GM13977 (cell line): Measurements from ENCODE around the gene MMP21.
A peak's percentile ranks its signal among the peaks of the same experiment; 100 is the strongest.

ENCODE experiments used
- DNase-seq: peaks from one replicate; pipeline ENCODE4 v3.0.0; 2012; ENCODE audit warnings: low spot score
- CTCF ChIP-seq: IDR thresholded peaks from 2 replicates; pipeline ENCODE4 v1.5.1; 2012; ENCODE audit warnings: mild to moderate bottlenecking, control low read depth; ENCODE audit not compliant: insufficient read depth; ENCODE audit errors: extremely low read depth, missing control alignments
- in situ Hi-C: fragments of 300-500 bp; cut with MboI; formaldehyde crosslinking; loops from one replicate; pipeline ENCODE4 v1.12.0; 2022; ENCODE audit warnings: low sequenced_read_pairs, low pct_unique_long_range_greater_than_20kb, mixed read lengths, inconsistent platforms; ENCODE audit not compliant: unreplicated experiment

The MMP21 gene

DNA sequence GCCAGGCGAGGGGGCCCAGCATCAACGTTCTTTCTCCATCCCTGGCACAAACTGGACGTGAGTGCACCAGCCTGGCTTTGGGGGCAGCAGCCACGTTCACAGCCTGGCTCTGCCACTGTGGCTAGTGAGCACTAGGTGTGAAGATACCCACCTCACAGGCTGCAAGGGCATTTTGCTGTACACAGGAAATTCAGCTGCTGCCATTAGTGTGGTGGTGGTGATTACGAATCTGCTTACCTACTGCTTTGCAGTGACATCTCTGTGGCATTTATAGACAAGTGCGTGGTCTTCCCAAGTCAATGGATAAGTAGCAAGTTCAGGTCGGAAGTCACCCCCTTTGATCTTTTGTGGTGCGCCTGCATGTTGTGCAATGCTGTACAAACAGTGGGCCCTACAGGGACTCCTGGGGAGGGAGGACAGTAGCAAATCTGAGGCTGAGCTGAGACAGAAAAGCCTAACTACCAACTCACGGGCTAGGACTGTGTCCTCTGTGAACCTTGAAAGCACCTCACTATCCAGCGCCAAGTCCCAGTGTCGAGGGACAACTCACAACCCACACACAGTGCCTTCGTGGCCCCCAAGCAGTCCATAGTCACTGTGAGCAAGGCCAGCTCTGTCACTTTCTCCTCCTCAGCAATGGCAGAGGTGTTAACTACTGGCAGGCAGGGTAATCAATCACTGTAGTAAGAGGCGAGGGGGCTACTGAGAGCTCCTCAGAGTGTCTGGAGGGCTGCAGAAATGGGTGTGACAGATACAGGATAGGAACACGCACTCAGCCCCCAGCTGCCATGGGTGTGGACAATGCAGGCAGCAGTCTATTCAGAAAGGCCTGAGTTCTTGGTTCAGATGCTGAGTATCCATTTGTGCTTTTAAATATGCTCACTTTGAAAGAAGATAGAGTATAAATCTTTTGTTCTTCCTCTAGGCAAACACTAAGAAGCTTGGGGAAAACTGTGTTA, 17.0 kb upstream of the MMP21 start:
- in situ Hi-C loops: no loop called here
- DNase-seq: no peak
- no peak for TF ChIP-seq CTCF

DNA sequence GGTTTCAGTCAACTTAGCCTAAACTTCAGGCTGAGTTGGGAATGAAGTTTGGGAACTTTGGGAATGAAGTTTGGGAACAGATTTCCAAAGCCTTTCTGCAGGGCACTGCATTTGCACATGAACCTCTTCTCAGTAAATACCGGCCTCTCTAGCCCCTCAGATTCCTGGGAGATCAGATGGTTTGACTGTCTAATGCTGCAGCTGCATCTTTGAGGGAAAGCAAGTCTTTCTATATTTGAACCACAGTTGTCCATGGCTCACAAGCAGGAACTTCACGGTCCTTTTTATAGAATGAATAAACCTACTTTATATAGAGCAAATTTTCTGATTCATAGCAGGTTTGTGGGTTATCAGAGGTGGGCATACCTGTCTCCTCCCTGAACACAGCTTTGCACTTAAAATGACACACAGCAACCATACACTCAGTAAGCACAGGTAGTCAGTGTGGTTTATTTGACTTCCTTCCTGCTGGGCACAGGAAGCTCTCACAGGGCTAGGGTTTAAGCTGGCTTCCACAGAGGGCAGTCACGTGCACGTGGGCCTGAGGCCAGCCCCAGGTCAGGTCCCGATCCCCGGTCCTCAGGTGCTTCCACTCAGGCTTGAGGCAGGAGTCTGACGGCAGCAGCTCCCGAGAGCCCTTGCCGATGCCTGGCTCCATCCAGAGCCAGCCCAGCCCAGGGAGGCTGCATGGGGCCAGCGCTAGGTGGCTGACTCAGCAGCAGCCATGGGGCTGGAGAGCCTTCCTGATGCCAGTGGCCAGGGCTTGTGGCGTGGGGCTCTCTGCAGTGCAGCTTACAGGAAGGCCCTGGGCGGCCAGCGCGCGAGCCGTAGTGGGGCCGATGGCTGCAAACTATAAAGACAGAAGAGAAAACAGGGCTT, 12.8 kb upstream of the MMP21 start:
- in situ Hi-C loops: no loop called here
- no peak for DNase-seq
- TF ChIP-seq CTCF: no peak

DNA sequence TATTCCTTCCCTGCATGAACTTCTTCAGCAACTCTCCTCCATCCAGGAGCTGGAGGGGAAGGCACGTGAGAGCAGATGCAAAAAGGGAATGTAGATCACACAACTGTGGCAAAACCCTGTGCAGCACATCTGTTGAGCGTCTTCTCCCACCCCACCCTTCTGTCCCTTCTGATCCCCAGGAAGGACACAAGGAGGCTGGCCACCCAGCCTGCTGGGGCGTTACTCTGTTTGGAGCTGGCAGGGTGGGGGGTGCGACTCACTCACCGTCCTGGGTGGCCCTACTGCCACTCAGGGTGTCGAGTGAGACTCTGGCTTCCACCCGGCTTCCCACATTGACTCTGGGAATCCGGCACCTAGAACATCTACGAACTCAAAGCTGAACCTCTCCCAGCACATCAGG, 10.2 kb upstream of the MMP21 start:
- DNase-seq: no peak
- in situ Hi-C loops: no loop called here
- no peak for TF ChIP-seq CTCF

DNA sequence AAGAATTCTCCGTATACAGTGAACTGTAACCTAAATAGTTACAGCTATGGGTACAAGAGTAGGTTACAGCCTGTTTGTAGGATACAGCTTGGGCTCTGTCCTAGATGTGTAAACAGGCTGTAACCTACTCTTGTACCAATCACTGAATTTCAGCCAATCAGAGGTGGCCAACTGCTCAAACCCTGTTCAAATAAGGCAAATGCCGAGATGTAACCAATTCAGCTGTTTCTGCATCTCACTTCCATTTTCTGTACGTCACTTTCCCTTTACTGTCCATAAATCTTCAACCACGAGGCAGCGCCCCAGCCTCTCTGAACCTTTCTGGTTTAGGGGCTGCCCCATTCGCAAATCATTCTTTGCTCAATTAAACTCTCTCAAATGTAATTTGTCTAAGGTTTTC, 8.3 kb upstream of the MMP21 start:
- in situ Hi-C loops: no loop called here
- peak; percentile 52 for DNase-seq
- TF ChIP-seq CTCF: peak; percentile 17

DNA sequence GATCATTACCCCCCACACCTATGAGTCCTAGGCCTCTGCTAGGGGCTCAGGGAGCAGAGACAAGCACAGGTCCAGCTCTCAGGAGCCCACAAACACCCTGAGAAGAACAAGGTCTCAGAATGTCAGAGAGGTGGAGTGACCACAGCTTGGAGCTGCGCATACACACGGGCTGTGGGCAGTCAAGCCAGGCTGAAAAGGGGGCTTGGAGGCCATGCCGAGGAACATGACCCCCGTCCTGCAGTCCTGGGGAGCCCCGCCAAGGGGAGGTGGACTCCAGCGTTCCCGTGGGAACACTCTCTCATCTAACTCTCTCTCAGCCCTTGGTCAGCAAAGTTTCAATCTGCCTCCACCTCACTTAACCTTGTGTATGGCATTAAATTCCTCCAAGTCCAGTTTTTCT, 7.8 kb upstream of the MMP21 start:
- in situ Hi-C loops: no loop called here
- no peak for TF ChIP-seq CTCF
- DNase-seq: no peak

DNA sequence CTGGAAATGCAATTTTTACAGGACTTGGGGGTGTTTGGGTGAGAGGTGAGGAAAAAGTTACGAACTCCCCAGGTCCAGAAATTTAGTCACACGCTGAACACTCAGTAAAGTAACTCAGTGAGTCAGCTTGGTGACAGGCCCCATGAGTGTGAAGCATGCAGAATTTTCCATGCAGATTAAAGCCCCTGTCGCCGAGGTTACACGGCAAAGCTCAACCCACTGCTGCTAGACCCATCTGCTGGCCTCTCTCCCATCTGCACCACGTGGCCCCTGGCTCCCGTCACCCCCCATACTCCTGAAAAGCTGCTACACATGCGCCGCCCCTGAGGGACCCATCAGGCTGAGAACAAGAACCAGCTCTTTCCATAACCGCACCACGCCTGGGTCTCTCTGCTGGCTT, 7.0 kb upstream of the MMP21 start:
- DNase-seq: no peak
- in situ Hi-C loops: no loop called here
- TF ChIP-seq CTCF: no peak
